MCF 10A (cell line): ENCODE data around the gene FIBCD1. TPM values are rescaled to one million over a fixed set of nuclear protein-coding genes. Genes with fewer than 3 reads are reported as not detected.

Experiments used
- BruUV-seq: library from RNA; stranded (reverse); fragments of 400-500 nt; replicated peaks from 2 replicates; lab custom pipeline; 2021; lab: Mats Ljungman, UMichigan
- CTCF ChIA-PET: fragments of 300-600 bp; sonication (Branson Sonifier 250); formaldehyde crosslinking; extraction: SDS; loops from one replicate; lab custom pipeline; 2021; ENCODE audit warnings: antibody characterized with exemption, inconsistent platforms; lab: Yijun Ruan, JAX
- POLR2A ChIA-PET: fragments of 300-600, 350-650 bp; sonication (Branson Sonifier 250); formaldehyde crosslinking; extraction: SDS; loops from one replicate; lab custom pipeline; 2020; ENCODE audit warnings: antibody characterized with exemption, inconsistent platforms; lab: Yijun Ruan, JAX
- DNase-seq: peaks from one replicate; pipeline ENCODE4 v3.0.0-alpha.2; 2018; ENCODE audit not compliant: unreplicated experiment
- H3K27ac Mint-ChIP-seq: one replicate; pipeline ENCODE4 v1.8.0; 2022; ENCODE audit warnings: mild to moderate bottlenecking, low read depth, mixed read lengths; ENCODE audit not compliant: unreplicated experiment
- H3K27me3 Mint-ChIP-seq: one replicate; pipeline ENCODE4 v1.8.0; 2022; ENCODE audit warnings: mixed read lengths; ENCODE audit not compliant: insufficient read depth, unreplicated experiment
- H3K36me3 Mint-ChIP-seq: one replicate; pipeline ENCODE4 v1.8.0; 2022; ENCODE audit warnings: mild to moderate bottlenecking, moderate library complexity, mixed read lengths; ENCODE audit not compliant: insufficient read depth, unreplicated experiment
- H3K4me1 Mint-ChIP-seq: one replicate; pipeline ENCODE4 v1.8.0; 2022; ENCODE audit warnings: mixed read lengths; ENCODE audit not compliant: insufficient read depth, unreplicated experiment
- H3K4me3 Mint-ChIP-seq: one replicate; pipeline ENCODE4 v1.8.0; 2022; ENCODE audit warnings: mild to moderate bottlenecking, moderate library complexity, mixed read lengths; ENCODE audit not compliant: unreplicated experiment
- H3K9me3 Mint-ChIP-seq: one replicate; pipeline ENCODE4 v1.8.0; 2022; ENCODE audit warnings: mixed read lengths; ENCODE audit not compliant: unreplicated experiment
- CTCF ChIP-seq: fragments of 200-600 bp; IDR thresholded peaks from one replicate; pipeline ENCODE4 v1.8.0; 2022; ENCODE audit warnings: antibody characterized with exemption, mild to moderate bottlenecking; ENCODE audit not compliant: unreplicated experiment
- intact Hi-C: fragments of 100-400 bp; cut with micrococcal nuclease; formaldehyde crosslinking; loops from 2 replicates; pipeline ENCODE4 v1.14.1; 2022
- total RNA-seq: library from RNA; stranded (reverse); gene quantifications from 2 replicates; pipeline ENCODE4 v1.2.3, GENCODE V29; 2022

Gene FIBCD1
- total RNA-seq, 1 experiment from 2014 or later = 1.6 TPM

- H3K27ac Mint-ChIP-seq = no peak overlapping the region
- no peaks in the 10 kb centered on the region for H3K9me3 Mint-ChIP-seq
- no peaks in the 10 kb centered on the region for H3K27me3 Mint-ChIP-seq
- intact Hi-C loops = no loop called here
- H3K4me3 Mint-ChIP-seq = no peak overlapping the region
- no peak for TF ChIP-seq CTCF
- ChIA-PET CTCF (interaction anchor here (0.6 to 10.8 kb wide), 16 partner anchors 10 to 603 kb away, joined by 3 to 235 read pairs (median 4); no protein-coding TSS in a partner anchor), POLR2A (interaction anchor here (0.6 to 2.7 kb wide), 6 partner anchors 18 to 171 kb away, joined by 3 to 6 read pairs (median 3); partner anchors contain the start of gene EXOSC2)
- DNase-seq = no peak
- H3K36me3 Mint-ChIP-seq = peaks cover 65% of the 10 kb centered on the region
- H3K4me1 Mint-ChIP-seq = peaks cover 6% of the 10 kb centered on the region
- no TSS peak for BruUV-seq
Observed at GRCh38 chr9:130864541-130864940, 74.5 kb downstream of the FIBCD1 start.

GRCh38 chr9:130862747-130863146, 76.3 kb downstream of the FIBCD1 start:
- H3K27me3 Mint-ChIP-seq = no peaks in the 10 kb centered on the region
- peak overlapping the region; percentile 32 for H3K27ac Mint-ChIP-seq
- TF ChIP-seq CTCF = no peak
- CTCF ChIA-PET = interaction anchor here (0.6 to 10.8 kb wide), 11 partner anchors 7 to 157 kb away, joined by 3 to 235 read pairs (median 3); no protein-coding TSS in a partner anchor
- H3K9me3 Mint-ChIP-seq = no peaks in the 10 kb centered on the region
- no TSS peak for BruUV-seq
- intact Hi-C loops = loop anchor here (1.0 kb wide), 2 partner anchors 28 to 91 kb away; no protein-coding TSS in a partner anchor
- H3K36me3 Mint-ChIP-seq = peaks cover 67% of the 10 kb centered on the region
- POLR2A ChIA-PET = interaction anchor here (0.7 to 2.7 kb wide), 5 partner anchors 18 to 148 kb away, joined by 3 to 6 read pairs (median 3); no protein-coding TSS in a partner anchor
- no peak overlapping the region for H3K4me3 Mint-ChIP-seq
- no peak for DNase-seq
- H3K4me1 Mint-ChIP-seq = peaks cover 6% of the 10 kb centered on the region

- ChIA-PET CTCF (interaction anchor here (0.6 to 10.8 kb wide), 7 partner anchors 8 to 157 kb away, joined by 3 to 235 read pairs (median 3); no protein-coding TSS in a partner anchor), POLR2A (interaction anchor here (0.6 to 1.1 kb wide), 3 partner anchors 26 to 147 kb away, joined by 3 read pairs; no protein-coding TSS in a partner anchor)
- Mint-ChIP-seq H3K4me3 (no peak overlapping the region), H3K36me3 (peaks cover 73% of the 10 kb centered on the region), H3K4me1 (peaks cover 6% of the 10 kb centered on the region), H3K27ac (peak overlapping the region; percentile 32), H3K27me3 (no peaks in the 10 kb centered on the region), H3K9me3 (no peaks in the 10 kb centered on the region)
- no peak for TF ChIP-seq CTCF
- no TSS peak for BruUV-seq
- no peak for DNase-seq
- intact Hi-C loops = no loop called here
Observed at GRCh38 chr9:130862217-130862616, 76.8 kb downstream of the FIBCD1 start.

GRCh38 chr9:130861372-130862180, 77.5 kb downstream of the FIBCD1 start:
- H3K27me3 Mint-ChIP-seq = no peaks in the 10 kb centered on the region
- H3K4me3 Mint-ChIP-seq = no peak overlapping the region
- no peak for DNase-seq
- CTCF ChIA-PET = interaction anchor here (1.3 to 10.8 kb wide), 5 partner anchors 8 to 156 kb away, joined by 3 to 235 read pairs (median 4); no protein-coding TSS in a partner anchor
- BruUV-seq = no TSS peak
- H3K4me1 Mint-ChIP-seq = peaks cover 6% of the 10 kb centered on the region
- TF ChIP-seq CTCF = no peak
- intact Hi-C loops = no loop called here
- H3K36me3 Mint-ChIP-seq = peaks cover 73% of the 10 kb centered on the region
- H3K9me3 Mint-ChIP-seq = no peaks in the 10 kb centered on the region
- H3K27ac Mint-ChIP-seq = no peak overlapping the region
- POLR2A ChIA-PET = interaction anchor here (0.6 to 0.7 kb wide), 2 partner anchors 25 to 146 kb away, joined by 3 read pairs; no protein-coding TSS in a partner anchor
